ENCODE results near the gene BMF. TPM values are rescaled to one million over a fixed set of nuclear protein-coding genes. Genes with fewer than 3 reads are reported as not detected.
"Not testable (repeated sequence)": the region's sequence is repeated elsewhere in the genome, so short reads cannot be mapped to it uniquely, and the experiment has no call there.

BMF gene
- total RNA-seq, 1 donor from 2014 or later, result 12.4 TPM

GRCh38 chr15:40128766-40129660 is 20.3 kb upstream of the BMF start:
- intact Hi-C loops (cut with micrococcal nuclease), result loop anchor here (1.0 kb wide), 2 partner anchors 22 to 82 kb away; no protein-coding TSS in a partner anchor

GRCh38 chr15:40125950-40126349 is 17.3 kb upstream of the BMF start:
- intact Hi-C loops (cut with micrococcal nuclease), result no loop called here

GRCh38 chr15:40124807-40125285 is 16.2 kb upstream of the BMF start:
- intact Hi-C loops (cut with micrococcal nuclease), result not testable (repeated sequence)

- intact Hi-C loops (cut with micrococcal nuclease), result not testable (repeated sequence)
Measured at GRCh38 chr15:40124333-40124732, 15.7 kb upstream of the BMF start.

GRCh38 chr15:40123863-40124262 is 15.2 kb upstream of the BMF start:
- intact Hi-C loops (cut with micrococcal nuclease), result not testable (repeated sequence)

- intact Hi-C loops (cut with micrococcal nuclease), result not testable (repeated sequence)
Measured at GRCh38 chr15:40122989-40123388, 14.3 kb upstream of the BMF start.

- intact Hi-C loops (cut with micrococcal nuclease), result no loop called here
Measured at GRCh38 chr15:40121911-40122638, 13.4 kb upstream of the BMF start.

- intact Hi-C loops (cut with micrococcal nuclease), result no loop called here
Measured at GRCh38 chr15:40118473-40118872, 9.8 kb upstream of the BMF start.

- intact Hi-C loops (cut with micrococcal nuclease), result no loop called here
Measured at GRCh38 chr15:40115670-40116093, 7.0 kb upstream of the BMF start.

GRCh38 chr15:40115106-40115505 is 6.4 kb upstream of the BMF start:
- intact Hi-C loops (cut with micrococcal nuclease), result not testable (repeated sequence)

- intact Hi-C loops (cut with micrococcal nuclease), result no loop called here
Measured at GRCh38 chr15:40114218-40114617, 5.5 kb upstream of the BMF start.

- intact Hi-C loops (cut with micrococcal nuclease), result no loop called here
Measured at GRCh38 chr15:40112789-40113188, 4.1 kb upstream of the BMF start.

- intact Hi-C loops (cut with micrococcal nuclease), result no loop called here
Measured at GRCh38 chr15:40111888-40112287, 3.2 kb upstream of the BMF start.

- intact Hi-C loops (cut with micrococcal nuclease), result no loop called here
Measured at GRCh38 chr15:40110866-40111550, 2.3 kb upstream of the BMF start.

GRCh38 chr15:40108061-40108854 is 421 bp downstream of the BMF start:
- intact Hi-C loops (cut with micrococcal nuclease), result loop anchor here (1.0 to 10.0 kb wide), 4 partner anchors 52 to 483 kb away; partner anchors contain the start of genes EIF2AK4 and FSIP1

- intact Hi-C loops (cut with micrococcal nuclease), result loop anchor here (1.0 to 10.0 kb wide), 4 partner anchors 8 to 482 kb away; partner anchors contain the start of gene EIF2AK4
Measured at GRCh38 chr15:40106203-40107161, 2.2 kb downstream of the BMF start.

- intact Hi-C loops (cut with micrococcal nuclease), result loop anchor here (1.0 to 10.0 kb wide), 4 partner anchors 7 to 481 kb away; partner anchors contain the start of genes EIF2AK4 and INAFM2
Measured at GRCh38 chr15:40105517-40106202, 3.0 kb downstream of the BMF start.

GRCh38 chr15:40104865-40105516 is 3.7 kb downstream of the BMF start:
- intact Hi-C loops (cut with micrococcal nuclease), result loop anchor here (2.0 to 10.0 kb wide), 3 partner anchors 173 to 480 kb away; partner anchors contain the start of genes EIF2AK4 and INAFM2
